HG03060 (cell line): ENCODE results near the gene PIEZO1.

ENCODE experiments used
- ATAC-seq: cut with Tn5 transposase; IDR thresholded peaks from one replicate; pipeline ENCODE4 v1.9.1; 2021; ENCODE audit warnings: low read depth, moderate number of reproducible peaks; ENCODE audit not compliant: unreplicated experiment

Gene PIEZO1

GRCh38 chr16:88816736-88817535 is 31.9 kb upstream of the PIEZO1 start:
- ATAC-seq: no peak

- ATAC-seq: no peak
These were observed 31.0 kb upstream of the PIEZO1 start for GRCh38 chr16:88815901-88816589.

DNA sequence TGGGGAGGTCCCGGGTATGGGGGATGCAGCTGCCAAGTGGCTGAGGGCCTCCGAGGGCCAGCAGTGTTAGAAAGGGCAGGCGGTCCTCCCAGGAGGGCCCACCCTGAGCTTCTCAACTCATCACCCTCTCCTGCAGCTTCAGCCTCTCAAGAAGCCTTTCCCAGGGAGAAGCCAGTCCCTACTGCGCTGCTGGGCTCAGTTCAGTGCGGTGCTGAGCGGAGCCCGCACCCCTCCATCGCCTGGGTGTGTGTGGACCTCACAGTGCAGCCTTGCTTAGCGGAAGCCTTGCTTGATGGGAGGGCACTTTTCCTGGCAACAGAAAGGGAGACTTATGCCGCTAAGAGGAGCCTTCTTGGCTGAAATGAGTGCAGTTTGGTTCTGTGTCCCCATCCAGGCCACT is 30.2 kb upstream of the PIEZO1 start:
- no peak for ATAC-seq

GRCh38 chr16:88814144-88814502 is 29.1 kb upstream of the PIEZO1 start:
- ATAC-seq: no peak

- ATAC-seq: no peak
These were observed 28.5 kb upstream of the PIEZO1 start for GRCh38 chr16:88813269-88814143.

DNA sequence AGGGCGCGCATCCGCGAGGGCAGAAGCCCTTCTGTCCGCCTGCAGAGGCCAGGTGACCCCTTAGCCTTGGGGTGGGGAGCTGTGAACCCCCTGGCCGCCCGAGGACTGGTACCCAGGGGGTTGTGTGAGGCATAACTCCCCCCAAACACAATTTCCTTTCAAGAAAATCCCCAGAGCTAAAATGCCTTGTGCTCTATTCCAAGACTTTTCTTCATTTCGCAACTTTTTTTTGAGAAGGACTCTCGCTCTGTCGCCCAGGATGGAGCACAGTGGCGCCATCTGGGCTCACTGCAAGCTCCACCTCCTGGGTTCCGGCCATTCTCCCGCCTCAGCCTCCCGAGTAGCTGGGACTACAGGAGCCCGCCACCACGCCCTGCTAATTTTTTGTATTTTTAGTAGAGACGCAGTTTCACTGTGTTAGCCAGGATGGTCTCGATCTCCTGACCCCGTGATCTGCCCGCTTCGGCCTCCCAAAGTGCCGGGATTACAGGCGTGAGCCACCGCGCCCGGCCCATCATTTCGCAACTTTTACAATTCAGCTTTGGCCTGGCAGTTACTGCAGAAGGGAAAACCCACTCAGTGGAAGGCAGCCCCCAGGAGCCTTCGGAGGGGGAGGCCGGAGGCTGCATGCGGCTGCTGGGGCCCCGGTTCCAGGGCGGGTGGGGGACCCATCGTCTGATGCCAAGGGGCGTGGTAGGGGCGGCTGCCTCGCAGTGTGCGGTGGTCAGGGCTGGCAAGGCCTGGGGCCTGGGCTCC is 27.7 kb upstream of the PIEZO1 start:
- no peak for ATAC-seq

- peak; percentile 48 for ATAC-seq
These were observed 26.9 kb upstream of the PIEZO1 start, which contains the start of gene APRT for GRCh38 chr16:88811769-88812512. TSS of gene APRT (minus strand) at chr16:88811928. CDS start at chr16:88811899, 29 bp downstream.

- ATAC-seq: peak; percentile 21
These were observed 26.1 kb upstream of the PIEZO1 start for GRCh38 chr16:88810912-88811768.

- ATAC-seq: no peak
These were observed 25.3 kb upstream of the PIEZO1 start for GRCh38 chr16:88810166-88810911.

DNA sequence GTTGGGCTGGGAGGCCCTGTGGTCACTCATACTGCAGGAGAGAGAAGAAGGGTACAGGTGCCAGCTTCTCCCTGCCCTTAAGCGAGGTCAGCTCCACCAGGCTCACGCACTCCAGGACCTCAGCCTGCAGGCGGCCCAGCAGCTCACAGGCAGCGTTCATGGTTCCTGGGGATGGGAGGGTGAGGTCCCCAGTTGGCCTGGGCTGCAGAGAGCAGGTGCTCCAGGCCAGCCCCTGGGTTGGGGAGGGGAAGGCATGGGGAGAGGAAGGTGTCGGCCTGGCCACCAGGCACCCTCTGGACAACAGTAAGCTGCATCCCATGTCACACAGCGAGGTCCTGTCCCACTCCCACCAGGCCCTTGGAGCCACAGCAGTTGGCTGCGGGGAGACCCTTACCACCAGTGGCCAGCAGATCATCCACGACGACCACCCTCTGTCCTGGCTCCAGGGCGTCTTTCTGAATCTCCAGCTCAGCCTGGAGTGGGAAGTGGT is 24.7 kb upstream of the PIEZO1 start:
- no peak for ATAC-seq

- ATAC-seq: no peak
These were observed 24.2 kb upstream of the PIEZO1 start for GRCh38 chr16:88809068-88809675.

GRCh38 chr16:88807626-88808453 is 22.8 kb upstream of the PIEZO1 start:
- ATAC-seq: no peak

- ATAC-seq: no peak
These were observed 22.2 kb upstream of the PIEZO1 start for GRCh38 chr16:88807142-88807625.

DNA sequence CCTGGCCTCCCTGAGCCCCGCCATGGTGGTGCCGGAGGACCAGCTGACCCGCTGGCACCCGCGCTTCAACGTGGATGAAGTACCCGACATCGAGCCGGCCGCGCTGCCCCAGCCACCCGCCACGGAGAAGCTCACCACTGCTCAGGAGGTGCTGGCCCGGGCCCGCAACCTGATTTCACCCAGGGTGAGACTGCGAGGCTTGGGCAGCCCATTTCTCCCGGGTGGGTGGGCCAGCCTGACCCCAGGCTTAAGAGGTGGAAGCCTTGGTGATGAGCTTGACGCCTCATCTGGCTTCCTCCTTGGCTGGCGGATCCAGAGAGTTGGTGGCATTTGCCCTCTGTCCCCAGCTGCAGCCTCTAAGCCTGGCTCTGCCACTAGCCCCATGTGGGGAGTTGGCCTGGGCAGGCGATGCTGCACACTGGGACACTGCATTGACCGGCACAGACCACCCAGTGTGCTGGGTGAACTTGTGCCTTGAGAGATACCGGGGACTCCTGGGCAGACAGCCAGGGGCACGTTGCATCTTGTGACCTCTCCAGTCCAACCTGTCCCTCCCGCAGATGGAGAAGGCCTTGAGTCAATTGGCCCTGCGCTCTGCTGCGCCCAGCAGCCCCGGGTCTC is 21.6 kb upstream of the PIEZO1 start:
- ATAC-seq: no peak

GRCh38 chr16:88805887-88806393 is 20.9 kb upstream of the PIEZO1 start:
- no peak for ATAC-seq

- no peak for ATAC-seq
These were observed 20.3 kb upstream of the PIEZO1 start for GRCh38 chr16:88805340-88805715.
